Measurements from ENCODE around the gene FAM13A. TPM values are rescaled to one million over a fixed set of nuclear protein-coding genes. Genes with fewer than 3 reads are reported as not detected.
"Not testable (repeated sequence)": the region's sequence is repeated elsewhere in the genome, so short reads cannot be mapped to it uniquely, and the experiment has no call there.

Gene FAM13A
- total and polyA plus RNA-seq, 4 experiments from 2014 or later = 9.6 to 19.7 (median 13.0) TPM

DNA sequence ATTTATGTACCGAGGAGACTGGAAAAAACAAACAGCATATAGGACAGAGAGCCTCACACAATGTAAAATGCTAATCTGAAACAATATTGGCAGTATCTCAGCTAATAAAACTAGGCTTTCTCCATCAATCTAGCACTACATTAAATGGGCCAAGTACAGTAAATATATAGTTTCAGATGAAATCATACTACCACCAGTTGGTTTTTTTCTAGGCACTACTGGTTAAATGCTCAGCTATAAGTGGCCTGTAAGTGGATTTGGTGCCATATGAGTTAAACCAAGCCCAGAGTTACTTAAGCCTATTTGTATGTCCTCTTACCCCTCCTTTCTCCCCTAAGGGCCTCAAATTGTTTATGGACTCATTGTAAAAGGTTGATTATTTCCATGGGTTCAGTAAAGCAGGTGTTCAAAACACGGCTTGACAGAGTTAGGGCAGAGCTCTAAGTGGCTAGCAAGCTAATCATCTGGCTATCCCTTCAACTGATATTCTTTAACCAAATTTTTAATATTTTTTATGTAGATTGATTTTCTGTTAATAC is 57.5 kb downstream of the FAM13A start:
- no peak overlapping the region for H3K27ac ChIP-seq (ENCODE audit: low read depth, low read length)
- no peak for DNase-seq
- intact Hi-C loops (cut with micrococcal nuclease) = no loop called here
- H3K27me3 ChIP-seq (ENCODE audit: insufficient read depth, low read length) = no peaks in the 10 kb centered on the region
- H3K4me1 ChIP-seq (ENCODE audit: insufficient read depth, low read length) = no peaks in the 10 kb centered on the region
- ChIA-PET CTCF (ENCODE audit: partially characterized antibody) (no interaction called here), POLR2A (ENCODE audit: partially characterized antibody) (no interaction called here)
- no peak overlapping the region for H3K4me3 ChIP-seq (ENCODE audit: low read length in 2 of 2)
- Mint-ChIP-seq H3K9me3 (no peaks in the 10 kb centered on the region), H3K36me3 (no peaks in the 10 kb centered on the region), H3K27me3 (peaks cover 0 to 2% of the 10 kb centered on the region in 2 donors), H3K4me1 (peaks cover 0 to 6% (median 2%) of the 10 kb centered on the region in 4 donors), H3K27ac (no peak overlapping the region), H3K4me3 (no peak overlapping the region)
- no peaks in the 10 kb centered on the region for H3K9me3 ChIP-seq (ENCODE audit: control insufficient read depth in 1 of 2, low read length in 2 of 2)
- no peaks in the 10 kb centered on the region for H3K36me3 ChIP-seq (ENCODE audit: insufficient read depth, low read length)

- H3K27me3 Mint-ChIP-seq = peaks cover 0 to 2% of the 10 kb centered on the region in 2 donors
- H3K36me3 ChIP-seq (ENCODE audit: insufficient read depth, low read length) = no peaks in the 10 kb centered on the region
- ChIA-PET CTCF (ENCODE audit: partially characterized antibody) (interaction anchor here (0.6 to 1.6 kb wide), 3 partner anchors 25 to 445 kb away, joined by 3 to 4 read pairs (median 3); no protein-coding TSS in a partner anchor), POLR2A (ENCODE audit: partially characterized antibody) (no interaction called here)
- no peak overlapping the region for H3K4me3 ChIP-seq (ENCODE audit: low read length in 2 of 2)
- no peaks in the 10 kb centered on the region for H3K9me3 ChIP-seq (ENCODE audit: control insufficient read depth in 1 of 2, low read length in 2 of 2)
- peaks cover 0 to 6% (median 2%) of the 10 kb centered on the region in 4 donors for H3K4me1 Mint-ChIP-seq
- intact Hi-C loops (cut with micrococcal nuclease) = no loop called here
- H3K4me1 ChIP-seq (ENCODE audit: insufficient read depth, low read length) = no peaks in the 10 kb centered on the region
- no peaks in the 10 kb centered on the region for H3K27me3 ChIP-seq (ENCODE audit: insufficient read depth, low read length)
- no peak for DNase-seq
- H3K27ac Mint-ChIP-seq = no peak overlapping the region
- no peaks in the 10 kb centered on the region for H3K36me3 Mint-ChIP-seq
- no peak overlapping the region for H3K4me3 Mint-ChIP-seq
- H3K27ac ChIP-seq (ENCODE audit: low read depth, low read length) = no peak overlapping the region
- H3K9me3 Mint-ChIP-seq = no peaks in the 10 kb centered on the region
These were observed 58.1 kb downstream of the FAM13A start for GRCh38 chr4:88998891-88999290.

- H3K9me3 Mint-ChIP-seq = no peaks in the 10 kb centered on the region
- CTCF ChIA-PET (ENCODE audit: partially characterized antibody) = interaction anchor here (1.6 kb wide), 1 partner anchor 26 kb away, joined by 4 read pairs; no protein-coding TSS in a partner anchor
- DNase-seq = no peak
- intact Hi-C loops (cut with micrococcal nuclease) = no loop called here
- POLR2A ChIA-PET (ENCODE audit: partially characterized antibody) = no interaction called here
- peaks cover 0 to 2% of the 10 kb centered on the region in 2 donors for H3K27me3 Mint-ChIP-seq
- Histone ChIP-seq H3K36me3 (ENCODE audit: insufficient read depth, low read length) (no peaks in the 10 kb centered on the region), H3K4me1 (ENCODE audit: insufficient read depth, low read length) (no peaks in the 10 kb centered on the region), H3K27ac (ENCODE audit: low read depth, low read length) (no peak overlapping the region), H3K4me3 (ENCODE audit: low read length in 2 of 2) (no peak overlapping the region), H3K27me3 (ENCODE audit: insufficient read depth, low read length) (no peaks in the 10 kb centered on the region), H3K9me3 (ENCODE audit: control insufficient read depth in 1 of 2, low read length in 2 of 2) (no peaks in the 10 kb centered on the region)
- no peak overlapping the region for H3K27ac Mint-ChIP-seq
- H3K4me3 Mint-ChIP-seq = no peak overlapping the region
- H3K36me3 Mint-ChIP-seq = no peaks in the 10 kb centered on the region
- H3K4me1 Mint-ChIP-seq = peaks cover 0 to 6% (median 2%) of the 10 kb centered on the region in 4 donors
These were observed 59.0 kb downstream of the FAM13A start for GRCh38 chr4:88998001-88998400.

GRCh38 chr4:88995874-88996273 is 61.1 kb downstream of the FAM13A start:
- no peak for DNase-seq
- no peaks in the 10 kb centered on the region for H3K36me3 Mint-ChIP-seq
- H3K27me3 Mint-ChIP-seq = peaks cover 0 to 2% of the 10 kb centered on the region in 2 donors
- ChIA-PET POLR2A (ENCODE audit: partially characterized antibody) (interaction anchor here (0.6 kb wide), 1 partner anchor 9 kb away, joined by 3 read pairs; no protein-coding TSS in a partner anchor), CTCF (ENCODE audit: partially characterized antibody) (no interaction called here)
- no peaks in the 10 kb centered on the region for H3K9me3 ChIP-seq (ENCODE audit: control insufficient read depth in 1 of 2, low read length in 2 of 2)
- H3K4me3 Mint-ChIP-seq = no peak overlapping the region
- H3K4me1 ChIP-seq (ENCODE audit: insufficient read depth, low read length) = no peaks in the 10 kb centered on the region
- intact Hi-C loops (cut with micrococcal nuclease) = no loop called here
- H3K4me3 ChIP-seq (ENCODE audit: low read length in 2 of 2) = no peak overlapping the region
- peaks cover 0 to 7% (median under 1%) of the 10 kb centered on the region in 4 donors for H3K4me1 Mint-ChIP-seq
- H3K27ac Mint-ChIP-seq = peak overlapping the region in 1 of 7 donors; percentile 18
- H3K27ac ChIP-seq (ENCODE audit: low read depth, low read length) = no peak overlapping the region
- no peaks in the 10 kb centered on the region for H3K9me3 Mint-ChIP-seq
- H3K36me3 ChIP-seq (ENCODE audit: insufficient read depth, low read length) = no peaks in the 10 kb centered on the region
- no peaks in the 10 kb centered on the region for H3K27me3 ChIP-seq (ENCODE audit: insufficient read depth, low read length)

DNA sequence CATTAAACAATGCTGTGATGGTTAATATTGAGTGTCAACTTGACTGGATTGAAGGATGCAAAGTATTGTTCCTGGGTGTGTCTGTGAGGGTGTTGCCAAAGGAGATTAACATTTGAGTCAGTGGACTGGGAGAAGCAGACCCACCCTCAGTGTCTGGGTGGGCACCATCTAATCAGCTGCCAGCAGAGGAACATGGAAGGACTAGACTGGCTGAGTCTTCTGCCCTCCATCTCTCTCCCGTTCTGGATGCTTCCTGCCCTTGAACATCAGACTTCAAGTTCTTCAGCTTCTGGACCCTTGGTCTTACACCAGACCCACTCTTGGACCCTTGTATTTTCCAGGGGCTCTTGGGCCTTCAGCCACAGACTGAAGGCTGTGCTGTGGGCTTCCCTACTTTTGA is 61.7 kb downstream of the FAM13A start:
- H3K36me3 Mint-ChIP-seq; intact Hi-C loops (cut with micrococcal nuclease); H3K27me3 Mint-ChIP-seq; H3K4me1 Mint-ChIP-seq; DNase-seq; H3K27ac Mint-ChIP-seq; H3K27me3 ChIP-seq (ENCODE audit: insufficient read depth, low read length); H3K9me3 ChIP-seq (ENCODE audit: control insufficient read depth in 1 of 2, low read length in 2 of 2); POLR2A ChIA-PET (ENCODE audit: partially characterized antibody); H3K4me1 ChIP-seq (ENCODE audit: insufficient read depth, low read length); H3K27ac ChIP-seq (ENCODE audit: low read depth, low read length); H3K9me3 Mint-ChIP-seq; H3K36me3 ChIP-seq (ENCODE audit: insufficient read depth, low read length); CTCF ChIA-PET (ENCODE audit: partially characterized antibody); H3K4me3 Mint-ChIP-seq; H3K4me3 ChIP-seq (ENCODE audit: low read length in 2 of 2): not testable (repeated sequence)

- Histone ChIP-seq H3K27me3 (ENCODE audit: insufficient read depth, low read length) (no peaks in the 10 kb centered on the region), H3K4me1 (ENCODE audit: insufficient read depth, low read length) (no peaks in the 10 kb centered on the region), H3K4me3 (ENCODE audit: low read length in 2 of 2) (no peak overlapping the region), H3K9me3 (ENCODE audit: control insufficient read depth in 1 of 2, low read length in 2 of 2) (no peaks in the 10 kb centered on the region), H3K27ac (ENCODE audit: low read depth, low read length) (no peak overlapping the region), H3K36me3 (ENCODE audit: insufficient read depth, low read length) (no peaks in the 10 kb centered on the region)
- intact Hi-C loops (cut with micrococcal nuclease) = no loop called here
- H3K27ac Mint-ChIP-seq = no peak overlapping the region
- ChIA-PET POLR2A (ENCODE audit: partially characterized antibody) (no interaction called here), CTCF (ENCODE audit: partially characterized antibody) (no interaction called here)
- H3K27me3 Mint-ChIP-seq = peaks cover 0 to 2% of the 10 kb centered on the region in 2 donors
- H3K36me3 Mint-ChIP-seq = no peaks in the 10 kb centered on the region
- DNase-seq = no peak
- H3K9me3 Mint-ChIP-seq = no peaks in the 10 kb centered on the region
- H3K4me1 Mint-ChIP-seq = peaks cover 0 to 2% (median 0%) of the 10 kb centered on the region in 4 donors
- H3K4me3 Mint-ChIP-seq = no peak overlapping the region
These were observed 63.7 kb downstream of the FAM13A start for GRCh38 chr4:88993246-88993645.

DNA sequence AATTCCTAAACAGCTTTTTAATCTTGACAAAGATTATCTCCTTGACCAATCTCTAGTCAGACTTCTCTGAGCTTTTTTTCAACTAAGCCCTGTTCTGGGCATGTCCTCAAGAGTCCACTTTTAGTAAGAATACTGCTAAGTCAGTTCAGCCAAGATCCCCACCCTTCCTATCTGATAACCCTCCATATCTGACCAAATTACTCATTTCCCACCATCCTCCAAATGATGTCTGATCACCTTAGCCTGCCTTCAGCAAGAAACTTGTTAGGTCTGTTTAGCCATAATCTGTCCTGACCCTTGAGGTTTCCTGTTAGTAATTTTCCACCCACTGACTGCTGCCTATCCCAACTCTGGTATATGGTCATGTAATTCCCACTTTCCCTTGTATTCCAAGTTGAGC is 65.2 kb downstream of the FAM13A start:
- POLR2A ChIA-PET (ENCODE audit: partially characterized antibody) = no interaction called here

More for the DNA sequence above, 65.2 kb downstream of the FAM13A start:
- CTCF ChIA-PET (ENCODE audit: partially characterized antibody) = interaction anchor here (0.9 kb wide), 1 partner anchor 32 kb away, joined by 3 read pairs; no protein-coding TSS in a partner anchor
- Mint-ChIP-seq H3K27ac (no peak overlapping the region), H3K27me3 (no peaks in the 10 kb centered on the region), H3K4me1 (peaks cover 0 to 2% (median 0%) of the 10 kb centered on the region in 4 donors), H3K36me3 (no peaks in the 10 kb centered on the region), H3K4me3 (peak overlapping the region in 1 of 8 donors; percentile 31), H3K9me3 (peaks cover 0 to 3% (median 0%) of the 10 kb centered on the region in 8 donors)
- no peak overlapping the region for H3K4me3 ChIP-seq (ENCODE audit: low read length in 2 of 2)
- H3K27me3 ChIP-seq (ENCODE audit: insufficient read depth, low read length) = no peaks in the 10 kb centered on the region
- H3K9me3 ChIP-seq (ENCODE audit: control insufficient read depth in 1 of 2, low read length in 2 of 2) = no peaks in the 10 kb centered on the region
- no peaks in the 10 kb centered on the region for H3K4me1 ChIP-seq (ENCODE audit: insufficient read depth, low read length)
- no peaks in the 10 kb centered on the region for H3K36me3 ChIP-seq (ENCODE audit: insufficient read depth, low read length)
- no peak overlapping the region for H3K27ac ChIP-seq (ENCODE audit: low read depth, low read length)
- intact Hi-C loops (cut with micrococcal nuclease) = no loop called here
- DNase-seq = no peak

Measured in CD4-positive, alpha-beta memory T cell (primary cell).